ENCODE measurements around the gene FAM24B.

FAM24B gene

GRCh38 chr10:122838880-122839279 lies 40.5 kb downstream of the FAM24B start:
- TF ChIP-seq CTCF (IDR thresholded peaks at IDR 0.05; ENCODE audit: extremely low read depth, insufficient read depth, missing control alignments) = no peak
- DNase-seq (ENCODE audit: low spot score) = no peak
- in situ Hi-C loops (cut with MboI; ENCODE audit: low pct_unique_long_range_greater_than_20kb, low sequenced_read_pairs, unreplicated experiment) = no loop called here

- in situ Hi-C loops (cut with MboI; ENCODE audit: low pct_unique_long_range_greater_than_20kb, low sequenced_read_pairs, unreplicated experiment) = no loop called here
Observed at GRCh38 chr10:122835908-122836307, 43.5 kb downstream of the FAM24B start.

GRCh38 chr10:122830965-122831353 lies 48.4 kb downstream of the FAM24B start:
- no peak for DNase-seq (ENCODE audit: low spot score)
- TF ChIP-seq CTCF (IDR thresholded peaks at IDR 0.05; ENCODE audit: extremely low read depth, insufficient read depth, missing control alignments) = no peak
- in situ Hi-C loops (cut with MboI; ENCODE audit: low pct_unique_long_range_greater_than_20kb, low sequenced_read_pairs, unreplicated experiment) = no loop called here

More at GRCh38 chr10:122835908-122836307, 43.5 kb downstream of the FAM24B start:
- no peak for TF ChIP-seq CTCF (IDR thresholded peaks at IDR 0.05; ENCODE audit: extremely low read depth, insufficient read depth, missing control alignments)
- no peak for DNase-seq (ENCODE audit: low spot score)

GRCh38 chr10:122830273-122830964 lies 49.0 kb downstream of the FAM24B start:
- in situ Hi-C loops (cut with MboI; ENCODE audit: low pct_unique_long_range_greater_than_20kb, low sequenced_read_pairs, unreplicated experiment) = no loop called here
- DNase-seq (ENCODE audit: low spot score) = no peak
- TF ChIP-seq CTCF (IDR thresholded peaks at IDR 0.05; ENCODE audit: extremely low read depth, insufficient read depth, missing control alignments) = no peak

- no peak for TF ChIP-seq CTCF (IDR thresholded peaks at IDR 0.05; ENCODE audit: extremely low read depth, insufficient read depth, missing control alignments)
- in situ Hi-C loops (cut with MboI; ENCODE audit: low pct_unique_long_range_greater_than_20kb, low sequenced_read_pairs, unreplicated experiment) = no loop called here
- DNase-seq (ENCODE audit: low spot score) = no peak
Observed at GRCh38 chr10:122829454-122829853, 49.9 kb downstream of the FAM24B start.

- no peak for TF ChIP-seq CTCF (IDR thresholded peaks at IDR 0.05; ENCODE audit: extremely low read depth, insufficient read depth, missing control alignments)
- no peak for DNase-seq (ENCODE audit: low spot score)
- in situ Hi-C loops (cut with MboI; ENCODE audit: low pct_unique_long_range_greater_than_20kb, low sequenced_read_pairs, unreplicated experiment) = no loop called here
Observed at GRCh38 chr10:122828716-122829255, 50.6 kb downstream of the FAM24B start.
